ENCODE measurements around the gene ELOVL6.

ELOVL6 gene

DNA sequence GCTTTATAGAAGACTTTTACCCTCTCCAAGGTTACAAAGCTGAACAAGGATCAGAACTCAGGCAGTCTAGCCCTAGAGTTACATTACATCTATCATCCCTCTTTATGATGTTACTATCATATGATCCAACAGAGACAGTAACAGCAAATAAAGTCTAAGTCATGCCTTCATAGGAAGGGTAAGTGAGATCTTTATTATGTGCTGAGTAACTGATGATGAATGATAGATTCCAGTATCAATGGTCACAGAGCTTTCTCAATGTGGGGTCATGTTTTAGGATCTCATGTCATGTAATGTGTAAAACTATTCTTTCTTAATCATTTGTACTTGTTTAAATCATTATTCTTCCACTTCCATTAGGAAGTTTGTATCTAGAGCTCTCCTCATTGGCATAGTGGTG lies 22.8 kb downstream of the ELOVL6 start:
- H3K4me3 ChIP-seq (ENCODE audit: low read length): no peak overlapping the region
- no peaks in the 10 kb centered on the region for H3K4me1 ChIP-seq (ENCODE audit: control insufficient read depth, insufficient read depth, low read length)
- H3K9me3 ChIP-seq (replicated peaks; ENCODE audit: low read length): no peaks in the 10 kb centered on the region
- H3K36me3 ChIP-seq (ENCODE audit: insufficient read depth, low read length): no peaks in the 10 kb centered on the region
- no peak overlapping the region for H3K9ac ChIP-seq (ENCODE audit: low read depth, low read length)
- H3K4me2 ChIP-seq (ENCODE audit: low read length): no peak overlapping the region
- H3K27me3 ChIP-seq (ENCODE audit: control insufficient read depth, insufficient read depth, low read length): no peaks in the 10 kb centered on the region

DNA sequence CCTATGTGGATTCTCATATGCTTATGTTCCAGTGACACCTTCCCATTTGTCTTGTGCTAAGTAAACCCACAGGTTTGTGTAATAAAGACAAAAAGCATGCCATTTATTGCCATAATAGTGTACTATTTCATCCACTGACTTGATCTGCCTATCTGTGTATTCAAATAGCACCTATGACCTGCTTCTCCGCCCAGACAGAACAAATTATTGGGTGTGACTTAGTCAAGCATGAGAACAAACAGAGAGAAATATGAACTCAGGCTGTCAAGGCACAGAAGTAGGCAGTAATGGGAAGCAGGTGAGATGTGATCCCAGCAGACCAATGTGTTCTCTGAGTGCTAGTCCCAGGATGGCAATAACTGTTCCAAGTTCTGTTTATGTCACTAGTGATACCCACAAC lies 25.4 kb downstream of the ELOVL6 start:
- Histone ChIP-seq H3K27me3 (ENCODE audit: control insufficient read depth, insufficient read depth, low read length) (no peaks in the 10 kb centered on the region), H3K4me1 (ENCODE audit: control insufficient read depth, insufficient read depth, low read length) (no peaks in the 10 kb centered on the region), H3K36me3 (ENCODE audit: insufficient read depth, low read length) (no peaks in the 10 kb centered on the region), H3K4me3 (ENCODE audit: low read length) (no peak overlapping the region), H3K4me2 (ENCODE audit: low read length) (no peak overlapping the region), H3K9me3 (replicated peaks; ENCODE audit: low read length) (no peaks in the 10 kb centered on the region), H3K9ac (ENCODE audit: low read depth, low read length) (no peak overlapping the region)

DNA sequence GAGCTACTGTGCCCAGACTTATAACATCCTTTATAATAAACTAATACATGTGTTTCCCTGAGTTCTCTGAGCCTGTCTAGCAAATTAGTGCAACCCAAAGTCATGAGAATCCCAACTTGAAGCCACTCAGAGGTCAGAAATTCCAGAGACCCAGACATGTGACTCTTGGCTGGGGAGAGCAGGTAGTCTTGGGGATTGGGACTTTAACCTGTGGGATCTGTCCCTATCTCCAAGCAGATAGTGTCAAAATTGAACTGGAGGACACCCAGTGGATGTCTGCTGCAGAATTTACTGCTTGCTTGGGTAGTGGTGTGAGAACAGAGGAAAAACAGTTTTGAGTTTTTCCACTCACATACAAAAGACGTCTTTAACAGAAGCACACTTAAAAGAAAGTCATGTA lies 26.4 kb downstream of the ELOVL6 start:
- no peak overlapping the region for H3K4me3 ChIP-seq (ENCODE audit: low read length)
- H3K36me3 ChIP-seq (ENCODE audit: insufficient read depth, low read length): no peaks in the 10 kb centered on the region
- no peaks in the 10 kb centered on the region for H3K4me1 ChIP-seq (ENCODE audit: control insufficient read depth, insufficient read depth, low read length)
- no peak overlapping the region for H3K4me2 ChIP-seq (ENCODE audit: low read length)
- no peaks in the 10 kb centered on the region for H3K9me3 ChIP-seq (replicated peaks; ENCODE audit: low read length)
- H3K27me3 ChIP-seq (ENCODE audit: control insufficient read depth, insufficient read depth, low read length): no peaks in the 10 kb centered on the region
- H3K9ac ChIP-seq (ENCODE audit: low read depth, low read length): no peak overlapping the region

DNA sequence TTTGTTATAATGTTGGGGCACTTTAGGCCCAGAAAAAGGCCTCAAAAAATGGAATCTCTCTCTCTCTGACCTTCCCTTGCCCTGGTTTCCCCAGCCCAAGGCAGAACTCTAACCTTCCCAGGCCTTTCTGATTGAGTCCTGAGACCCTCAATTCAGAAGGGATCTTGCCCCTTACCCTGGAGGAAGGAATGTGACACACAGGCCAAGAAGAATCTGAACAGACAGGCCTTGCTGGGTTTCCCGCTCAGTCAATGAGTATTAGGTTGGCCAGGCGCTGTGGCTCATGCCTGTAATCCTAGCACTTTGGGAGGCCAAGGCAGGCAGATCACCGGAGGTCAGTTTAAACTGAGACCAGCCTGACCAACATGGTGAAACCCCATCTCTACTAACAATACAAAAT lies 27.6 kb downstream of the ELOVL6 start:
- Histone ChIP-seq H3K36me3 (ENCODE audit: insufficient read depth, low read length) (no peaks in the 10 kb centered on the region), H3K4me2 (ENCODE audit: low read length) (no peak overlapping the region), H3K27me3 (ENCODE audit: control insufficient read depth, insufficient read depth, low read length) (no peaks in the 10 kb centered on the region), H3K4me3 (ENCODE audit: low read length) (no peak overlapping the region), H3K9ac (ENCODE audit: low read depth, low read length) (no peak overlapping the region), H3K4me1 (ENCODE audit: control insufficient read depth, insufficient read depth, low read length) (peaks cover 3% of the 10 kb centered on the region), H3K9me3 (replicated peaks; ENCODE audit: low read length) (no peaks in the 10 kb centered on the region)

DNA sequence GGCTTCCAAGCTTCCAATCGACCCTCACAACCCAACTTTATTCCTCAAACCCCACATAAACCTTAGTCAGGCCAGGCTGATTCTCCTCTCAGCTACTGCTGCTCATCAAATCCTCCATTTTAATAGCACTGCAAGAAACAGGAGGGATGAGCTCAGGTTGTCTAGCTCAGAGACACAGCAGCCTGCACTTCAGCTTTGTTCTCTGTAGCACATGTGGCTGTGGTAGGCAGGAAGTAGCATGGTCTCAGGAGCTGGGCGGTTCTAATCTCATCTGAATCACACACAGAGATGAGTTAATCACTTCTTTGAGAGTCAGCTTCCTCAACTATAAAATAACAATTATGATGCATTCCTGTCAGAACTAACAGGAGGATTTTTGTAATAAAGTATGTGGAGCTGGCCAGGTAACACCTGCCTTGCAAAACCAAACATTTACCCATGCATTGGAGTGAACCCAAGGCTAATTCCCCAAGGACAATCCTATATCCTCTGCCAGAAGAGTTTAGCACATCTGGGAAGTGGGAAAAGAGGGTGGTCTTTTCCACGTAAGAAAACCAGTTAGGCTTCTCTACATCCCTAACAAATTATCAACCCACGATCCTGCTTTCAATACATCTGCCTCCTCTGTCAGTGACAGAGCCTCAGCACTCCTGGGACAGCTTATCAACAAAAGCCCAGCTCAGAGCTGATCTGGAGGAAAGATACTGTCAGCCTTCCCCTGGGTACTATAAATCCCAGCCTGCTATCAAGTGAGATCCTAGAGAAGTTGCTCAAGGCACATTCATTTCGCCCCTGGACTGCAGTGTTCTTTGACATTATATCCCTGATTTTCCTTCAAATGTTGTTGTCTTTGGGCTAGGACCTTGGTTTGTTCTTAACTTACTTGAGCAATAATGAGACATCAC lies 32.8 kb downstream of the ELOVL6 start:
- H3K4me1 ChIP-seq (ENCODE audit: control insufficient read depth, insufficient read depth, low read length): peaks cover 31% of the 10 kb centered on the region
- H3K36me3 ChIP-seq (ENCODE audit: insufficient read depth, low read length): no peaks in the 10 kb centered on the region
- H3K27me3 ChIP-seq (ENCODE audit: control insufficient read depth, insufficient read depth, low read length): no peaks in the 10 kb centered on the region
- peak overlapping the region; percentile 4 for H3K4me2 ChIP-seq (ENCODE audit: low read length)
- H3K9me3 ChIP-seq (replicated peaks; ENCODE audit: low read length): no peaks in the 10 kb centered on the region
- H3K4me3 ChIP-seq (ENCODE audit: low read length): no peak overlapping the region
- peak overlapping the region; percentile 19 for H3K9ac ChIP-seq (ENCODE audit: low read depth, low read length)

DNA sequence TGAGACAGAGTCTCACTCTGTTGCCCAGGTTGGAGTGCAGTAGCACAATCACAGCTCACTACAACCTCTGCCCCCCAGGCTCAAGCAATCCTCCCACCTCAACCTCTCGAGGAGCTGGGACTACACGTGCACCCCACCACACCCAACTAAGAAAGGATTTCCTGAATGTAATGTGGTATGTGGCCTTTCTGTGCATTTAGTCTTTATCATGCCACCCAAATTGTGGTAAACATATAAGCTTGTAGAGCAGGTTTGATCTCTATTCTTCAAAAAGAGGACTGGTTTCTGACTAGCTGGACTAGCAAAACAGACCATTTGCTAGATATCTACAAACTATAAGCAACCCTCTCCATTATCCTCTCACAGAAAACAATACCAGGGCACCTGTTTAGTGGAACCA lies 33.6 kb downstream of the ELOVL6 start:
- H3K4me3 ChIP-seq (ENCODE audit: low read length): no peak overlapping the region
- H3K9me3 ChIP-seq (replicated peaks; ENCODE audit: low read length): no peaks in the 10 kb centered on the region
- peak overlapping the region; percentile 19 for H3K9ac ChIP-seq (ENCODE audit: low read depth, low read length)
- H3K4me1 ChIP-seq (ENCODE audit: control insufficient read depth, insufficient read depth, low read length): peaks cover 31% of the 10 kb centered on the region
- H3K27me3 ChIP-seq (ENCODE audit: control insufficient read depth, insufficient read depth, low read length): no peaks in the 10 kb centered on the region
- H3K36me3 ChIP-seq (ENCODE audit: insufficient read depth, low read length): no peaks in the 10 kb centered on the region
- H3K4me2 ChIP-seq (ENCODE audit: low read length): no peak overlapping the region

DNA sequence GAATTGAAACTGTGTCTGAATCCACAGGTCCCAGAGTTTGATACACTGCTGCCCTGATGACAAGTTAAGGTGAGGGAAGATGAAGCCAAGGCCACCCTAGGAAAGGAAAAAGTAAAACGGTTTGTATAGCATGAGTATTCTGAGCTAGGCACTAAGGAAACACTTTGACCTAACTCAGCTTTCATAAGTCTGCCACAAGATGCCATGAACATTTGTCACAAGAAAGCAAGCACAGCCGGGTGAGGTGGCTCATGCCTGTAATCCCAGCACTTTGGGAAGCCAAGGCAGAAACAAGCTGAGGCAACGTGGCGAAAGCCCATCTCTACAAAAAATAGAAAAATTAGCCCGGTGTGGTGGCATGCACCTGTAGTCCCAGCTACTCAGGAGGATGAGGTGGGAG lies 34.2 kb downstream of the ELOVL6 start:
- Histone ChIP-seq H3K36me3 (ENCODE audit: insufficient read depth, low read length) (no peaks in the 10 kb centered on the region), H3K4me3 (ENCODE audit: low read length) (peak overlapping the region; percentile 39), H3K4me1 (ENCODE audit: control insufficient read depth, insufficient read depth, low read length) (peaks cover 31% of the 10 kb centered on the region), H3K4me2 (ENCODE audit: low read length) (peak overlapping the region; percentile 64), H3K9me3 (replicated peaks; ENCODE audit: low read length) (no peaks in the 10 kb centered on the region), H3K9ac (ENCODE audit: low read depth, low read length) (peak overlapping the region; percentile 53), H3K27me3 (ENCODE audit: control insufficient read depth, insufficient read depth, low read length) (no peaks in the 10 kb centered on the region)

DNA sequence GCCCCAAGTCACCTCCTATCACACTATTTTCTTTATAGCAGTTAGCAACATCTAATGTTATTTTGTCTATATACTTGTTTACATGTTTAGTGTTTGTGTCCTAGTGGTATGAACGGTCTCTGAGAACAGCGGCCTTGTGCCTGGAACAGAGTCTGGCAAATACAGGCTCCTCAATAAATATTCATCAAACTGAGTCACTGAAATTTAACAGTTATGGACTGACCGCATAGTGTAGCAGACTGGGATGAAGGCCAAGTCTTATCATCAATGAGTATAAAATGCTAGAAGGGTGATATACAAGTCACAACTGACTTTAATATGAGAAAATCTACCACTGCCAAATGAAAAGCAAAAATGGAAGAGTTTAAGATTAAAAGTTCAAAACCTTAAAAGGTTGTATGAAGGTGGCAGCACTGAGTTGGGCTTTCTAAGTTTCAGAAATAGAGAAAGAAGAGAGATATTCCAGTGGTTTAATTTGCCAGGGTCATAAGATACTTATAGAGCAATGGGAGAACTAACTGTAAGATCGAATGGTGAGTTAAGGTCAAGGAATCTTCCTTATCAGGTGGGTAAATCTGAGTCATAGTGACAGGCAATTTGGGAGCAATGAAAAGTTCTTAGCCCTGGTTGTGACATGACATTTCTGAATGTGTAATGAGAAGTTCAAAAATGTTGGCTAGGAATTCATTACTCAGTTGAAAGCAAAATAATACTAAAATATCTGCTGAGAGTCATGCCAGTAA lies 34.9 kb downstream of the ELOVL6 start:
- H3K36me3 ChIP-seq (ENCODE audit: insufficient read depth, low read length): no peaks in the 10 kb centered on the region
- H3K9ac ChIP-seq (ENCODE audit: low read depth, low read length): no peak overlapping the region
- H3K4me1 ChIP-seq (ENCODE audit: control insufficient read depth, insufficient read depth, low read length): peaks cover 31% of the 10 kb centered on the region
- H3K4me3 ChIP-seq (ENCODE audit: low read length): no peak overlapping the region
- H3K4me2 ChIP-seq (ENCODE audit: low read length): peak overlapping the region; percentile 64
- H3K27me3 ChIP-seq (ENCODE audit: control insufficient read depth, insufficient read depth, low read length): no peaks in the 10 kb centered on the region
- no peaks in the 10 kb centered on the region for H3K9me3 ChIP-seq (replicated peaks; ENCODE audit: low read length)

DNA sequence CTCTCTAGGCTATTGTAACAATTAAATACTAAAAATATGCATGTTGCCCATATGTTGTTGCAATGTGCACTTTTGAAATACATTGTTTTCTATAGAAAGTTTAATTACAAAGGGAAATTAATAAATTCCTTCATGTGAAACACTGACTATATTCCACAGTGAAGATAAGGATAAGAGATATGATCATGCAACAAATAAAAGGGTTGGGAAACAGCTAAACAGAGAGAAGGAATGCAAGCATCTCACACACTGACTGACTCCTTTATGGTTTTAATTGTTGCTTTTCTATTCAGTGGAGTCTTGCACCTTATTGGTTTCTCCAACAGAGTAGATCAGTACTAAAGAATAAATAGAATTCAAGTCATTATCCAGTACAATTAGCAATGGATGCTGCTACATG lies 37.8 kb downstream of the ELOVL6 start:
- Histone ChIP-seq H3K27me3 (ENCODE audit: control insufficient read depth, insufficient read depth, low read length) (no peaks in the 10 kb centered on the region), H3K9ac (ENCODE audit: low read depth, low read length) (no peak overlapping the region), H3K4me2 (ENCODE audit: low read length) (no peak overlapping the region), H3K9me3 (replicated peaks; ENCODE audit: low read length) (no peaks in the 10 kb centered on the region), H3K4me3 (ENCODE audit: low read length) (no peak overlapping the region), H3K4me1 (ENCODE audit: control insufficient read depth, insufficient read depth, low read length) (peaks cover 26% of the 10 kb centered on the region), H3K36me3 (ENCODE audit: insufficient read depth, low read length) (no peaks in the 10 kb centered on the region)

DNA sequence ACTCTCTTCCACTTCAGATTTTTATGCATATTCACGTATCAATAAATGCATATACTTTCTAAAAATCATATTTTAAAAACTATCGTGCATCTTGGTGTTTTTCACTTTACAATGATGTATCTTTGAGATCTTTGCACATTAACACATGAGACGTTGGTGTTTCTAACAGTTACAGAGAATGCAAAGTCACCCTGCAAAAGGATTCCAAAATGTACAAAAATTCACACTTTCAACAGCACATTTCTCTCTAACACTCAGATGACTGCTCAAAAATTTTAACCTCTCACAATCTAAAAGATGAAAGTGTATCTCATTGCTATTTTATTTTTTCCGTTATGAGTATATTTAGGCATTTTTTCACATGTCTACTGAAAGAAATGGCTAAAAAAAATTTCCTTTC lies 38.9 kb downstream of the ELOVL6 start:
- Histone ChIP-seq H3K4me3 (ENCODE audit: low read length) (no peak overlapping the region), H3K27me3 (ENCODE audit: control insufficient read depth, insufficient read depth, low read length) (no peaks in the 10 kb centered on the region), H3K4me2 (ENCODE audit: low read length) (no peak overlapping the region), H3K9me3 (replicated peaks; ENCODE audit: low read length) (no peaks in the 10 kb centered on the region), H3K4me1 (ENCODE audit: control insufficient read depth, insufficient read depth, low read length) (peaks cover 16% of the 10 kb centered on the region), H3K36me3 (ENCODE audit: insufficient read depth, low read length) (no peaks in the 10 kb centered on the region), H3K9ac (ENCODE audit: low read depth, low read length) (no peak overlapping the region)

DNA sequence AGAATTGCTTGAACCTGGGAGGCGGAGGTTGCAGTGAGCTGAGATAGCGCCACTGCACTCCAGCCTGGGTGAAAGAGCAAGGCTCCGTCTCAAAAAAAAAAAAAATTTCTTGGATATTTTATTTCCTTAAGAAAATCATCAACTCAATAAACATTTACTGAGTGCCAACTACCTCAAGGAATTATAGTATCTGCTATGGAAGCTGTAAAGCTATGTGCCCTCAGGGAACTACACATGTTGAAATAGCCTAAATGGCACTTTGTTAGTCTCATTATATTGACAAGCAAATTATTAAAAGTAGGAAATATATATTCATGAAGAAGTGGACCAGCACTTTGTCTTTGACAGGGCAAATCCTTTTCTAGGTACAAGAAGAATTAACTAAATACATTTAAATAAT lies 40.8 kb downstream of the ELOVL6 start:
- Histone ChIP-seq H3K27me3 (ENCODE audit: control insufficient read depth, insufficient read depth, low read length) (no peaks in the 10 kb centered on the region), H3K9me3 (replicated peaks; ENCODE audit: low read length) (no peaks in the 10 kb centered on the region), H3K4me1 (ENCODE audit: control insufficient read depth, insufficient read depth, low read length) (no peaks in the 10 kb centered on the region), H3K4me3 (ENCODE audit: low read length) (no peak overlapping the region), H3K36me3 (ENCODE audit: insufficient read depth, low read length) (no peaks in the 10 kb centered on the region), H3K4me2 (ENCODE audit: low read length) (no peak overlapping the region), H3K9ac (ENCODE audit: low read depth, low read length) (no peak overlapping the region)

All from skeletal muscle satellite cell (primary cell).